Psoas muscle (tissue), 8 donors: ENCODE data around the gene RGMA. TPM values are rescaled to one million over a fixed set of nuclear protein-coding genes. Genes with fewer than 3 reads are reported as not detected.

ENCODE experiments used
- ATAC-seq, 4 donors: fragments of 200-7000 bp; cut with Tn5 transposase; one replicate each; pipeline ENCODE4 v1.9.1; 2020; ENCODE audit warnings: moderate library complexity in 3 of 4, mild to moderate bottlenecking in 2 of 4
- DNase-seq, 2 donors: peaks; one replicate each; pipeline ENCODE4 v3.0.0-alpha.2; 2020
- H3K27ac ChIP-seq: fragments of 200-600 bp; one replicate; pipeline ENCODE4 v1.8.0; 2022
- H3K27me3 ChIP-seq, 3 donors: fragments of 200-600 bp in 1 of 3; one replicate each; pipeline versions ENCODE4 v1.6.1 to v1.8.0; 2013 to 2022; ENCODE audit warnings: low read length in 2 of 3, mild to moderate bottlenecking in 2 of 3, moderate library complexity in 1 of 3; ENCODE audit not compliant: insufficient read depth in 3 of 3
- H3K36me3 ChIP-seq, 2 donors: fragments of 200-600 bp in 1 of 2; one replicate each; pipeline versions ENCODE4 v1.6.1 to v1.8.0; 2013 to 2022; ENCODE audit warnings: low read depth in 1 of 2, mild to moderate bottlenecking in 1 of 2, moderate library complexity in 1 of 2; ENCODE audit not compliant: insufficient read depth in 1 of 2
- H3K4me1 ChIP-seq: fragments of 200-600 bp; one replicate; pipeline ENCODE4 v1.8.0; 2022
- H3K4me3 ChIP-seq: fragments of 200-600 bp; one replicate; pipeline ENCODE4 v1.8.0; 2022; ENCODE audit warnings: mild to moderate bottlenecking
- H3K9me3 ChIP-seq: fragments of 200-600 bp; one replicate; pipeline ENCODE4 v1.8.0; 2022
- CTCF ChIP-seq: fragments of 200-600 bp; IDR thresholded peaks from one replicate; pipeline ENCODE4 v1.8.0; 2022; ENCODE audit warnings: antibody characterized with exemption
- WGBS, 3 donors: extraction: QIAGEN DNeasy Blood & Tissue Kit; methylation state at CpG; one replicate each; pipeline versions ENCODE4 v1.1.6 to v1.1.7; 2013; 5-methylcytosine and 5-hydroxymethylcytosine counted together
- intact Hi-C, 2 donors: fragments of 100-400 bp; cut with DNase I; formaldehyde crosslinking; loops; one replicate each; pipeline versions ENCODE4 v1.11.0 to v1.14.2; 2022
- polyA plus RNA-seq, 3 donors: library from polyadenylated mRNA; stranded (reverse); fragments of 200-250 nt; gene quantifications; one replicate each; pipeline ENCODE4 v1.2.3, GENCODE V29; 2013
- total RNA-seq, 4 donors: library from RNA; stranded (reverse); fragmentation: NEBNext Ultra II Directional in 2 of 4; extraction: Animal tissue kit (Norgen Biotek cat#: 25700) in 2 of 4; gene quantifications; one replicate each; pipeline versions ENCODE4 v1.2.1 to v1.2.4, GENCODE V29; 2021 to 2023
- donor health status: healthy with polysubstance abuse.
- donor health status: DM: no; HTN: no; CAD: no; lungs with moderate emphysema.
- donor health status: Bipolar disorder and iron deficiency.
- donor health status: healthy.
- donor health status: DM: yes; HTN: yes; CAD: no.
- donor health status: DM: no; HTN: no; CAD: no.
- donor health status: DM: no; HTN: no; CAD: no.
- donor health status: DM: yes; HTN: yes; CAD: no.

The RGMA gene
- total and polyA plus RNA-seq, 7 donors = 39.2 to 217 (median 129) TPM

GRCh38 chr15:93126148-93126547 lies 37.1 kb upstream of the RGMA start:
- TF ChIP-seq CTCF = no peak
- Histone ChIP-seq H3K9me3 (no peaks in the 10 kb centered on the region), H3K27me3 (no peaks in the 10 kb centered on the region), H3K36me3 (no peaks in the 10 kb centered on the region), H3K27ac (peak overlapping the region; percentile 46), H3K4me1 (no peaks in the 10 kb centered on the region), H3K4me3 (no peak overlapping the region)
- peak in 1 of 4 donors; percentile 9 for ATAC-seq
- no peak for DNase-seq
- intact Hi-C loops = no loop called here
- WGBS, 3 donors = 73 to 75% (median 75%) methylated on average over 3 of the region's 3 CpGs

GRCh38 chr15:93124126-93124525 lies 35.1 kb upstream of the RGMA start:
- H3K4me1 ChIP-seq = no peaks in the 10 kb centered on the region
- no peak overlapping the region for H3K27ac ChIP-seq
- DNase-seq (no peak), ATAC-seq (peak in 2 of 4 donors; percentile 39 to 46)
- WGBS, 3 donors = 83 to 88% (median 86%) methylated on average over 4 of the region's 4 CpGs
- no peak overlapping the region for H3K4me3 ChIP-seq
- no peaks in the 10 kb centered on the region for H3K36me3 ChIP-seq
- no peaks in the 10 kb centered on the region for H3K27me3 ChIP-seq
- no peak for TF ChIP-seq CTCF
- intact Hi-C loops = no loop called here
- H3K9me3 ChIP-seq = no peaks in the 10 kb centered on the region

GRCh38 chr15:93121973-93122910 lies 33.2 kb upstream of the RGMA start:
- DNase-seq (peak; percentile 44 to 66), ATAC-seq (peak in 3 of 4 donors; percentile 31 to 63 (median 43))
- Histone ChIP-seq H3K27ac (no peak overlapping the region), H3K9me3 (no peaks in the 10 kb centered on the region), H3K4me1 (no peaks in the 10 kb centered on the region), H3K4me3 (no peak overlapping the region), H3K27me3 (no peaks in the 10 kb centered on the region), H3K36me3 (no peaks in the 10 kb centered on the region)
- TF ChIP-seq CTCF = no peak
- WGBS, 3 donors = 73 to 77% (median 76%) methylated on average over 20 of the region's 20 CpGs
- intact Hi-C loops = no loop called here

GRCh38 chr15:93121107-93121506 lies 32.1 kb upstream of the RGMA start:
- TF ChIP-seq CTCF = no peak
- Histone ChIP-seq H3K4me1 (no peaks in the 10 kb centered on the region), H3K27me3 (no peaks in the 10 kb centered on the region), H3K27ac (no peak overlapping the region), H3K36me3 (no peaks in the 10 kb centered on the region), H3K4me3 (no peak overlapping the region), H3K9me3 (no peaks in the 10 kb centered on the region)
- intact Hi-C loops = no loop called here
- DNase-seq (no peak), ATAC-seq (no peak)
- WGBS, 3 donors = 90 to 96% (median 92%) methylated on average over 5 of the region's 5 CpGs
